ENCODE measurements around the gene ARRDC2. TPM values are rescaled to one million over a fixed set of nuclear protein-coding genes. Genes with fewer than 3 reads are reported as not detected.
"Not testable (repeated sequence)": the region's sequence is repeated elsewhere in the genome, so short reads cannot be mapped to it uniquely, and the experiment has no call there.

ARRDC2 gene
- total RNA-seq, 2 experiments from 2014 or later, result 40.1 to 51.1 TPM

DNA sequence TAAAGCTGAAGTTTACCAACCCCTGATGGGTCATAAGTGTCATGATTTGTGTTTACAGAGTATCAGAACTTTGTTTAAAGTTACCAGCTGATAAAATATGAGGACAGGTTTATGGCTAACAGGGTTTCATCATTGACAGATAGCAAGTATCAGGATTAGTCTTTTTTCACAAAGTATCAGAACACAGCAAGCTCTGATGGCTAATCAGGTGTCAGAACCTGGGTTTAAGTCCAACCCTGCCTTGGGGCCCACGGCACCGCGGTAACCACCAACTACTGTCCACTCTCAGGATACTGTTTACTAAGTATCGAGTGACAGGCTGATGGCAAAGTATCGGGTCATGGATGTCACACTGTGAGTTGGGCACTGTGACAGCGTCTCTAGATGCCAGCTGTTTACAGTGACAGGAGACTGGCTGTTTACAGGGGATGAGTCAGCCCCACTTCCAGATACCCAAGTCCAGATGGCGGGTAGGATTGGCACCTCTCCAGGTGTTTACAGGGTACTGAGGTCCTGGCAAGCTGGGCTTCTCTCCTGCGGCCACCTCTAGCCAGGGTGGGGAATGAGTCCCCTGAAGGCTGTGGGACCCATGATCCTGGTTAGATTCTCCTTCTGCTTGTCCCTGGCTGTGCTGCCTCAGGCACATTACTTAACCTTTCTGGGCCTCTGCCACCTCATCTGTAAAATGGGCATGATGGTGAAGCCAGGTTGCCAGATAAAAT lies 21.8 kb downstream of the ARRDC2 start:
- H3K4me3 Mint-ChIP-seq, result no peak overlapping the region
- POLR2A ChIA-PET, result no interaction called here
- no peaks in the 10 kb centered on the region for H3K9me3 Mint-ChIP-seq
- no peaks in the 10 kb centered on the region for H3K36me3 Mint-ChIP-seq (ENCODE audit: low read depth)
- CTCF ChIA-PET, result interaction anchor here (0.6 to 0.8 kb wide), 2 partner anchors 24 to 410 kb away, joined by 3 read pairs; no protein-coding TSS in a partner anchor
- no peak overlapping the region for H3K27ac Mint-ChIP-seq
- peaks cover 12% of the 10 kb centered on the region for H3K4me1 Mint-ChIP-seq
- no peak for DNase-seq
- no peaks in the 10 kb centered on the region for H3K27me3 Mint-ChIP-seq

DNA sequence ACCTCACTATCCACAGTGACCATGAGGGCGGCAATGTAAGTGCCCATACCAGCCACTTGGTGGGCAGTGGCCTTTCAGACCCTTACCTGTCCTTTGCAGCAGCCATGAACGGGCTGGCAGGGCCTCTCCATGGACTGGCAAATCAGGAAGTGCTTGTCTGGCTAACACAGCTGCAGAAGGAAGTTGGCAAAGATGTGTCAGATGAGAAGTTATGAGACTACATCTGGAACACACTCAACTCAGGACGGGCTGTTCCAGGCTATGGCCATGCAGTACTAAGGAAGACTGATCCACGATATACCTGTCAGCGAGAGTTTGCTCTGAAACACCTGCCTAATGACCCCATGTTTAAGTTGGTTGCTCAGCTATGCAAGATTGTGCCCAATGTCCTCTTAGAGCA lies 23.4 kb downstream of the ARRDC2 start:
- CTCF ChIA-PET, result interaction anchor here (0.6 to 1.9 kb wide), 3 partner anchors 9 to 55 kb away, joined by 3 to 6 read pairs (median 3); no protein-coding TSS in a partner anchor
- POLR2A ChIA-PET, result not testable (repeated sequence)
- H3K4me1 Mint-ChIP-seq, result peaks cover 13% of the 10 kb centered on the region

DNA sequence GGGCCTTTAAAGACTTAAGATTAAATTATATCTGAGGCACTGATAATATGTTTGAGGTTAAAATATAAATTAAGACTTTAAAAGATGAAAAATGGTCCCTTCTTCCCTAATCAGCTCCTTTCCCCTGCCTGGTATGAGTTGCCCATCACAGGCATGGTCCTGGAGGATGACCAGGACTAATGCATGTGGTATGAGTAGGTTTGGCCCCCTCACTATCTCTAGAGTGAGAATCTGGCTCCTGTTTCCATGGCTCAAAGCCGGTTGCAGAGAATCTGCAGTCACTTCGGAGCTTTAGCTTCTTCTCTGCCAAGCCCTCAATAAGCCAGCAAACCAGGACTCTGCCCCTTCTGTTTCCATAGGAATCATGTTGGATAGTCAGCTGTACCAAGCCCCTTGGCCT lies 24.1 kb downstream of the ARRDC2 start:
- CTCF ChIA-PET, result interaction anchor here (0.6 to 1.9 kb wide), 3 partner anchors 9 to 56 kb away, joined by 3 to 6 read pairs (median 3); no protein-coding TSS in a partner anchor
- H3K36me3 Mint-ChIP-seq (ENCODE audit: low read depth); DNase-seq; H3K4me3 Mint-ChIP-seq; POLR2A ChIA-PET; H3K9me3 Mint-ChIP-seq; H3K27me3 Mint-ChIP-seq; H3K27ac Mint-ChIP-seq: not testable (repeated sequence)
- peaks cover 13% of the 10 kb centered on the region for H3K4me1 Mint-ChIP-seq

More for the DNA sequence above, 23.4 kb downstream of the ARRDC2 start:
- DNase-seq; H3K27ac Mint-ChIP-seq; H3K4me3 Mint-ChIP-seq; H3K36me3 Mint-ChIP-seq (ENCODE audit: low read depth); H3K9me3 Mint-ChIP-seq; H3K27me3 Mint-ChIP-seq: not testable (repeated sequence)

DNA sequence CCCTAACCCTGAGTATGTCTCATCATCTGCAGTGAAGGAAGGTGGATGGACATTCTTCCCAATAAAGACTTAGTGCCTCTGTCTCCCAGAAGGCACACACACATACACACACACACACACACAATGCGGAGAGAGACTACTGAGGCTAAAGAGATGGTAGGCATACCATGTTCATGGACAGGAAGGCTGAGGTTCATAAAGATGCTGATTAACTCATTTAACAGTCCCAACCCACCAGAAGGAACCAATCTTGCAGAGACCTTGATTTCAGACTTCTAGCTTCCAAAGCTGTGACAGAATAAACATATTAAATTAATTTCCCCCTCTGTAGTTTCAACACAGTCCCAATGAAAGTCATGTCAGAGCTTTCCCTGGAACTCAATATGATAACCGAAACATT lies 33.1 kb downstream of the ARRDC2 start:
- H3K4me3 Mint-ChIP-seq, result no peak overlapping the region
- H3K36me3 Mint-ChIP-seq (ENCODE audit: low read depth), result peaks cover 15% of the 10 kb centered on the region
- no peak for DNase-seq
- no peak overlapping the region for H3K27ac Mint-ChIP-seq
- POLR2A ChIA-PET, result no interaction called here
- H3K27me3 Mint-ChIP-seq, result peaks cover 22% of the 10 kb centered on the region
- peaks cover 7% of the 10 kb centered on the region for H3K9me3 Mint-ChIP-seq
- CTCF ChIA-PET, result interaction anchor here (0.7 to 1.1 kb wide), 2 partner anchors 9 to 16 kb away, joined by 3 to 4 read pairs; no protein-coding TSS in a partner anchor
- peaks cover 35% of the 10 kb centered on the region for H3K4me1 Mint-ChIP-seq

DNA sequence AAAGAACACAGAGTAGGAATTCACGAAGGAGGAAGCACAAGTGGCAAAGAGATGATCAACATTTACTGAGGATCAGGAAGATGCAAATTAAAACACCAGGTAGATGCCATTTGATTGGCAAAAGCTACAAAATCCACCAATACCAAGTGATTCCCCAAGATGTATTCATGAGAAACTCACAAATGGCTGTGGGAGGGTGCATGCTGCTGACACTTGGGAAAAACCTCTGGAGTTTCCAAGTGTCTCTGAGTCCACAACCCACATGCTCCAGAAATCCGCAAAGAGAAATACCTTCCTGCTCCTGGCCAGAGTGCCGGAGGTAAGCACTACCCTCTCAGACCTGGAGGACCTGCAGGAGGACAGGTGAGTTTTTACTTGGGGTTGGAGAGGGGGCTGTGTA lies 35.7 kb downstream of the ARRDC2 start:
- POLR2A ChIA-PET, result no interaction called here
- H3K36me3 Mint-ChIP-seq (ENCODE audit: low read depth), result peaks cover 15% of the 10 kb centered on the region
- peak overlapping the region; percentile 15 for H3K27ac Mint-ChIP-seq
- peaks cover 23% of the 10 kb centered on the region for H3K27me3 Mint-ChIP-seq
- peaks cover 7% of the 10 kb centered on the region for H3K9me3 Mint-ChIP-seq
- DNase-seq, result no peak
- H3K4me1 Mint-ChIP-seq, result peaks cover 38% of the 10 kb centered on the region
- CTCF ChIA-PET, result interaction anchor here (1.0 to 2.1 kb wide), 3 partner anchors 14 to 98 kb away, joined by 3 to 16 read pairs (median 4); no protein-coding TSS in a partner anchor
- H3K4me3 Mint-ChIP-seq, result no peak overlapping the region

DNA sequence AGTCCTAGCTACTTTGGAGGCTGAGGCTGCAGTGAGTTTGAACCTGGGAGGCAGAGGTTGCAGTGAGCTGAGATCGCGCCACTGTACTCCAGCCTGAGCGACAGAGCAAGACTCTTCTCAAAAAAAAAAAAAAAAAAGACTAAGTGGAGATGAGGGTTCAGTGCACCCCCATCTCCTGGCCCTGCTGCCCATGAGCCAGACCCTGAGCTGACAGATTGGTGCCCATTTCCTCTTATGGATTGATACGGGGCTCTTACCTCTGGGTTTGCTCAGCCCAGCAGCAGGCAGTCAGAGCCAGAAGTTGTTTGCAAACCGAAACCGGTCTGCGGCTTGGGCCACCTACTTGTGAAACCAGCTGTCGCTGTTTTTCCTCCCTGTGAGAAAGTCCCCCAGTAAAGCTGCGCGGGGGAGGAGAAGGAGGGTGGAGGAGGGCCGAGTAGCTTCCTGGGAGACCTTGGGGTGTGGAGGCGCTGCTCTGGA lies 36.9 kb downstream of the ARRDC2 start:
- DNase-seq, result peak; percentile 94
- Mint-ChIP-seq H3K4me1 (peaks cover 39% of the 10 kb centered on the region), H3K4me3 (peak overlapping the region; percentile 53), H3K27ac (peak overlapping the region; percentile 87), H3K9me3 (peaks cover 7% of the 10 kb centered on the region), H3K36me3 (ENCODE audit: low read depth) (peaks cover 15% of the 10 kb centered on the region), H3K27me3 (peaks cover 22% of the 10 kb centered on the region)
- ChIA-PET POLR2A (interaction anchor here (1.4 kb wide), 1 partner anchor 37 kb away, joined by 4 read pairs; the partner anchor contains the start of gene ARRDC2), CTCF (interaction anchor here (0.6 to 2.1 kb wide), 11 partner anchors 12 to 217 kb away, joined by 3 to 16 read pairs (median 4); partner anchors contain the start of gene CCDC124)

DNA sequence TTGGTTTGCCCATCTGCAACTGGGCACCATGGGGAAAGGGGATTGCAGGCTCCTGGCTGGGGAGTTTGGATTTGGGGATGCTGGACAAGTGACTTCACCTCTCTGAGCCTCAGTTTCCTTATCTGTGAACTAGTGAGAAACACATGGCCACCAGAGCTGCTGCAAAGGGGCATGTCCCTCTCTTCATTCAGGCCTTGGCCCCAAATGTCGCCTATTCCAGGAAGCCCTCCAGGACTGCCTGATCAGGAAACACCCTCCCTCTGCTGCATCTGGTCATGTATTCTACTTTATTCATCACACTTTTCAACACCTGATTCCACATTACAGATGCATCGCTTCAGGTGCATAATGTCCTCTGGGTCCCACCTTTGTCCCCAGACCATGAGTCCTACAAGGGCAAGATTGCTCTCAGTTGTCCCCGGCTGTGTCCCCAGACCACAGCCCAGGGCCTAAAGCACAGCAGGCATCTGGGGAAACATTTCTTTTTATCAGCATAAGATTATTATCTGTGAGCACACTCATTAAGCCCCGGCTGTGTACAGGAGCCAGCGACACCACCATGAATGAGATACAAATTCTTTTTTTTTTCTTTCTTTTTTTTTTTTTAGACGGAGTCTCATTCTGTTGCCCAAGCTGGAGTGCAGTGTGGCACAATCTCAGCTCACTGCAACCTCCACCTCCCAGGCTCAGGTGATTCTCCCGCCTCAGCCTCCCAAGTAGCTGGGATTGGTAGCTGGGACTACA lies 37.5 kb downstream of the ARRDC2 start:
- peaks cover 23% of the 10 kb centered on the region for H3K27me3 Mint-ChIP-seq
- POLR2A ChIA-PET, result interaction anchor here (1.4 kb wide), 1 partner anchor 37 kb away, joined by 4 read pairs; the partner anchor contains the start of gene ARRDC2
- CTCF ChIA-PET, result interaction anchor here (0.6 to 2.1 kb wide), 10 partner anchors 12 to 597 kb away, joined by 3 to 16 read pairs (median 4); partner anchors contain the start of gene CCDC124

DNA sequence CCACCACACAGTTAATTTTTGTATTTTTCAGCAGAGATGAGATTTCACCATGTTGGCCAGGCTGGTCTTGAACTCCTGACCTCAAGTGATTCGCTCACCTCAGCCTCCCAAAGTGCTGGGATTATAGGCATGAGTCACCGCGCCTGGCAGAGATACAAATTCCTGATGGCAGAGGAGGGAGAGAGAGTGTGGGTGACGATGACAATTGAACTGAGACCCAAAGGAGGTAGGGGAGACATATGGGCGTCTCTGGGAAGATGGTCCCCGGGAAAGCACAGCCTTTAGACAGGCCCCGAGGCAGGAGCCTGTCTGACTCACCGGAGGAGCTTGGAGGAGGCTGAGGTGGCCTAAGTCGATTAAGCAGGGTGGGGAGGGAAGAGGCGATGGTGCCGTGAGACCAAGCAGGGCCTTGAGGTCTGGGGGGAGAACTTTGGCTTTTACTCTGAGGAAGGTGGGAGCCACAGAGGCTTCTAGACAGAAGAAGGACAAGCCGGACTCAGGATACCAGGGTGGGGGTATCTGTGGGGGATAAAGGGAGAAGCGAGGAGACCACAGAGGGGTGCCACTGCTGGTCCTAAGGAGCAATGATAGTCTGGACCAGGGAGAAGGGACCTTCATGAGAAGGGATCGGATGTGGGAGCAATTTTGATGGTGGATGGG lies 38.2 kb downstream of the ARRDC2 start:
- ChIA-PET CTCF (interaction anchor here (1.0 to 2.1 kb wide), 2 partner anchors 11 to 597 kb away, joined by 3 to 16 read pairs; no protein-coding TSS in a partner anchor), POLR2A (no interaction called here)
- Mint-ChIP-seq H3K27ac (peak overlapping the region; percentile 16), H3K27me3 (peaks cover 20% of the 10 kb centered on the region), H3K36me3 (ENCODE audit: low read depth) (peaks cover 9% of the 10 kb centered on the region), H3K4me1 (peaks cover 52% of the 10 kb centered on the region), H3K9me3 (peaks cover 4% of the 10 kb centered on the region), H3K4me3 (no peak overlapping the region)
- no peak for DNase-seq

More for the DNA sequence above, 37.5 kb downstream of the ARRDC2 start:
- H3K4me3 Mint-ChIP-seq, result peak overlapping the region; percentile 53
- peak; percentile 14 for DNase-seq
- H3K36me3 Mint-ChIP-seq (ENCODE audit: low read depth), result peaks cover 13% of the 10 kb centered on the region
- peaks cover 7% of the 10 kb centered on the region for H3K9me3 Mint-ChIP-seq
- peak overlapping the region; percentile 87 for H3K27ac Mint-ChIP-seq
- peaks cover 46% of the 10 kb centered on the region for H3K4me1 Mint-ChIP-seq

DNA sequence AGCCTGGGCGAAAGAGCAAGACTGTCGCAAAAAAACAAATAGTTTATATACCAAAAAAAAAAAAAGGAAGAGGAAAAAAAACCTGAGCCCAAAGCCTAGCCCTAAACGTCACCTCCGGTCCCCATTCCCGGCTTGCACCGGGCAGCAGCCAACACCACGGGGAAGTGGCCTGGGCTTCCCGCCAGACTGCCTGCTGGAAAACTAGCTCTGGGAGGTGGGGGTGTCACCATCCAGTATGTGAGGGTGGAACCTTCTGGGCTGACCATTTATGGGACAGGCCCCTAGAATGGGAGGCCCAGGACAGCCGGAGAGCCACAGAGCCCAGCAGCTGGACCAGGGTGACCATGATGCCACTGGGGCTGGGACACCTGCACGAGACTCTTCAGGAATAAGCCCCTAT lies 41.4 kb downstream of the ARRDC2 start:
- no peaks in the 10 kb centered on the region for H3K9me3 Mint-ChIP-seq
- no peak for DNase-seq
- no peak overlapping the region for H3K27ac Mint-ChIP-seq
- POLR2A ChIA-PET, result no interaction called here
- CTCF ChIA-PET, result interaction anchor here (1.2 kb wide), 1 partner anchor 104 kb away, joined by 3 read pairs; no protein-coding TSS in a partner anchor
- H3K36me3 Mint-ChIP-seq (ENCODE audit: low read depth), result no peaks in the 10 kb centered on the region
- peaks cover 46% of the 10 kb centered on the region for H3K4me1 Mint-ChIP-seq
- H3K4me3 Mint-ChIP-seq, result no peak overlapping the region
- peaks cover 5% of the 10 kb centered on the region for H3K27me3 Mint-ChIP-seq

DNA sequence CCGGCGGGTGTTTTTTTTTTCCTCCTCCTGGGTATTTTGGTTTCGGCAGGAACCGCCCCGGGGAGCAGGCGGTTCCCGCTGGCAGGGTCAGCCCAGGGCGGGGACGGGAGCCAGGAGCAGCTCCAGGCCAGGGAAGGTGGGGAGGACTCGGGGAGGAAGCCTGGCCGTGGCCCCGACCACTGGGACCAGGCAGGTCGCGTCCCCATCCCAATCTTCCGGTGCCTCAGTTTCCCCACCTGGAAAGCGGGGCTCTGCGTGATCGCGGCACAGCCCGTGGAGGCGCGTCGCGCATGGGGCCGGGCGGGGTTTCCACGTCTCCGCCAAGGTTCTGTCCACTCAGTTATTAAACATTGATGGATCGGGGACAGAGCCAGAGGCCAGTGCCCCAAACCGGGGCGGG lies 43.9 kb downstream of the ARRDC2 start:
- Mint-ChIP-seq H3K4me3 (no peak overlapping the region), H3K27ac (no peak overlapping the region), H3K4me1 (peaks cover 26% of the 10 kb centered on the region), H3K27me3 (peaks cover 5% of the 10 kb centered on the region), H3K9me3 (no peaks in the 10 kb centered on the region), H3K36me3 (ENCODE audit: low read depth) (no peaks in the 10 kb centered on the region)
- ChIA-PET CTCF (interaction anchor here (1.0 to 1.2 kb wide), 2 partner anchors 27 to 192 kb away, joined by 3 read pairs; partner anchors contain the start of gene RPL18A), POLR2A (no interaction called here)
- no peak for DNase-seq

DNA sequence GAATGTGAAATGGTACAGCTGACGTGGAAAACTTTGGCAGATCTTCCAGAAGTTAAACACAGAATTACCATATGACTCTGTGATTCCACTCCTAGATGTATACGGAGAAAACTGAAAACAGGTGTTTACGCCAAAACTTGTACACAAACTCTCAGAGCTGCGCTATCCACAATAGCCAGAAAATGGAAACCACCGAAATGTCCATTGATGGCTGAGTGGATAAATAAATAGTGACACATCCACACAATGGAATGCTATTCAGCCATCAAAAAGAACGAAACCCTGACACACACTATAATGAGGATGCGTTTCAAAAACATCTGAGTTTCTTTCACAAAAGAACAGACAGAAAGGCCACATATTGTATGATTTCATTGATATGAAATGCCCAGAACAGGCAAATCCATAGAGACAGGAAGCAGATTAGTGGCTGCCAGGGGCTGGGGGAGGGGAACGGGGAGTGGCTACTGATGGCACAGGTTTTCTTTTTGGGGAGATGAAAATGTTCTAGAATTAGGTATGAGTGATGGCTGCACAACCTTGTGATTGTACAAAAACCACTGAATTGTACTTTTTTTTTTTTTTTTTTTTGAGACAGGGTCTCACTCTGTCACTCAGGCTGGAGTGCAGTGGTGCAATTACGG lies 45.7 kb downstream of the ARRDC2 start:
- ChIA-PET CTCF (interaction anchor here (0.7 to 13.1 kb wide), 3 partner anchors 10 to 401 kb away, joined by 3 to 83 read pairs (median 4); partner anchors contain the start of gene ARRDC2), POLR2A (interaction anchor here (0.6 kb wide), 1 partner anchor 269 kb away, joined by 3 read pairs; no protein-coding TSS in a partner anchor)
- H3K36me3 Mint-ChIP-seq (ENCODE audit: low read depth), result peaks cover 8% of the 10 kb centered on the region
- H3K4me1 Mint-ChIP-seq, result peaks cover 35% of the 10 kb centered on the region
- H3K27ac Mint-ChIP-seq, result no peak overlapping the region
- no peaks in the 10 kb centered on the region for H3K9me3 Mint-ChIP-seq
- H3K27me3 Mint-ChIP-seq, result peaks cover 4% of the 10 kb centered on the region
- peak; percentile 25 for DNase-seq
- H3K4me3 Mint-ChIP-seq, result no peak overlapping the region

All from activated CD4-positive, alpha-beta T cell treated with anti-CD3 and anti-CD28 coated beads, Interleukin-2, amount 10 ng/mL, durations not matched to agents 7 days and 5 days (primary cell).